GM23338 (cell line): ENCODE data around the gene GALNT6. TPM values are rescaled to one million over a fixed set of nuclear protein-coding genes. Genes with fewer than 3 reads are reported as not detected.

Experiments
- ATAC-seq: fragments of 200-7000 bp; cut with Tn5 transposase; 3 replicates; pipeline ENCODE4 v1.9.1; 2020
- DNase-seq: peaks from one replicate; pipeline ENCODE4 v3.0.0-alpha.2; 2015; ENCODE audit warnings: low spot score
- H2AFZ ChIP-seq: fragments of 200-600 bp; sonication (generic); 2 replicates; pipeline ENCODE4 v1.8.0; 2016; ENCODE audit warnings: antibody characterized with exemption, mild to moderate bottlenecking, moderate library complexity
- H3F3A ChIP-seq: fragments of 200-600 bp; sonication (generic); replicated peaks from 2 replicates; pipeline ENCODE4 v1.8.0; 2017; ENCODE audit warnings: antibody characterized with exemption, mixed run types, low read depth
- H3K27ac ChIP-seq: fragments of 200-600 bp; sonication (generic); 2 replicates; pipeline ENCODE4 v1.6.1; 2016; ENCODE audit warnings: low read depth
- H3K27me3 ChIP-seq: fragments of 200-600 bp; sonication (generic); 2 replicates; pipeline ENCODE4 v1.8.0; 2016; ENCODE audit warnings: mild to moderate bottlenecking, mixed run types, moderate library complexity; ENCODE audit not compliant: insufficient read depth
- H3K36me3 ChIP-seq: fragments of 200-600 bp; sonication (generic); 2 replicates; pipeline ENCODE4 v1.8.0; 2016; ENCODE audit warnings: mild to moderate bottlenecking; ENCODE audit not compliant: insufficient read depth
- H3K4me1 ChIP-seq: fragments of 200-600 bp; sonication (generic); 2 replicates; pipeline ENCODE4 v1.8.0; 2016; ENCODE audit warnings: mild to moderate bottlenecking, moderate library complexity; ENCODE audit not compliant: insufficient read depth
- H3K4me2 ChIP-seq: fragments of 200-600 bp; sonication (generic); 2 replicates; pipeline ENCODE4 v1.7.1; 2017; ENCODE audit warnings: mixed run types
- H3K4me3 ChIP-seq: fragments of 200-600 bp; sonication (generic); 2 replicates; pipeline ENCODE4 v1.6.1; 2016; ENCODE audit warnings: mixed run types
- H3K79me2 ChIP-seq: fragments of 200-600 bp; sonication (generic); replicated peaks from 2 replicates; pipeline ENCODE4 v1.8.0; 2017; ENCODE audit warnings: mild to moderate bottlenecking; ENCODE audit not compliant: insufficient read depth
- H3K9me2 ChIP-seq: fragments of 200-600 bp; sonication (generic); 2 replicates; pipeline ENCODE4 v1.8.0; 2017; ENCODE audit not compliant: insufficient read depth
- H4K20me1 ChIP-seq: fragments of 200-600 bp; sonication (generic); replicated peaks from 2 replicates; pipeline ENCODE4 v1.8.0; 2017; ENCODE audit warnings: mild to moderate bottlenecking; ENCODE audit not compliant: insufficient read depth
- H3K27ac Mint-ChIP-seq: 2 replicates; pipeline ENCODE4 v1.8.0; 2020; ENCODE audit warnings: inconsistent platforms, mild to moderate bottlenecking, moderate library complexity, mixed read lengths
- H3K27me3 Mint-ChIP-seq: 3 replicates; pipeline ENCODE4 v1.8.0; 2022; ENCODE audit warnings: low read depth, mild to moderate bottlenecking, moderate library complexity, mixed read lengths, inconsistent platforms; ENCODE audit not compliant: insufficient read depth, poor library complexity
- H3K36me3 Mint-ChIP-seq: 3 replicates; pipeline ENCODE4 v1.8.0; 2021; ENCODE audit warnings: low read depth, mild to moderate bottlenecking, inconsistent platforms, moderate library complexity, mixed read lengths
- H3K4me1 Mint-ChIP-seq: 3 replicates; pipeline ENCODE4 v1.8.0; 2020; ENCODE audit warnings: mild to moderate bottlenecking, inconsistent platforms, mixed read lengths
- H3K4me3 Mint-ChIP-seq: 3 replicates; pipeline ENCODE4 v1.8.0; 2021; ENCODE audit warnings: moderate library complexity, mild to moderate bottlenecking, inconsistent platforms, mixed read lengths
- H3K9me3 Mint-ChIP-seq: 3 replicates; pipeline ENCODE4 v1.8.0; 2020; ENCODE audit warnings: moderate library complexity, mild to moderate bottlenecking, inconsistent platforms, mixed read lengths
- CREB1 ChIP-seq: fragments of 250-450 bp; sonication (Bioruptor Pico); IDR thresholded peaks from 2 replicates; pipeline ENCODE4 v1.5.0; 2020; ENCODE audit warnings: low read depth, mild to moderate bottlenecking, moderate library complexity
- CTCF ChIP-seq, 2 experiments: fragments of 200-600 bp in 1 of 2; sonication (generic) in 1 of 2; conservative IDR thresholded peaks; 2 replicates each; pipeline versions ENCODE4 v1.5.1 to v1.6.1; 2016 to 2017; ENCODE audit warnings: antibody characterized with exemption in 2 of 2, low read depth in 2 of 2, mild to moderate bottlenecking in 2 of 2, moderate library complexity in 1 of 2
- ETS1 ChIP-seq: IDR thresholded peaks from 2 replicates; pipeline ENCODE4 v1.6.1; 2016; ENCODE audit warnings: antibody characterized with exemption
- EZH2 ChIP-seq: fragments of 200-600 bp; sonication (generic); IDR thresholded peaks from one replicate; pipeline ENCODE4 v1.8.0; 2017; ENCODE audit warnings: antibody characterized with exemption, mild to moderate bottlenecking, low read depth; ENCODE audit not compliant: unreplicated experiment
- EZH2phosphoT487 ChIP-seq: fragments of 200-600 bp; sonication (generic); IDR thresholded peaks from one replicate; pipeline ENCODE4 v1.8.1; 2018; ENCODE audit warnings: antibody characterized with exemption; ENCODE audit not compliant: unreplicated experiment
- JUNB ChIP-seq: IDR thresholded peaks from one replicate; pipeline ENCODE4 v1.6.1; 2016; ENCODE audit warnings: antibody characterized with exemption; ENCODE audit not compliant: unreplicated experiment
- NANOG ChIP-seq: IDR thresholded peaks from 2 replicates; pipeline ENCODE4 v1.6.1; 2016; ENCODE audit warnings: antibody characterized with exemption, borderline replicate concordance
- POLR2AphosphoS5 ChIP-seq: IDR thresholded peaks from 2 replicates; pipeline ENCODE4 v1.6.1; 2016; ENCODE audit warnings: antibody characterized with exemption, low read depth
- REST ChIP-seq: IDR thresholded peaks from one replicate; pipeline ENCODE4 v1.6.1; 2018; ENCODE audit warnings: antibody characterized with exemption; ENCODE audit not compliant: unreplicated experiment
- STAT1 ChIP-seq: IDR thresholded peaks from one replicate; pipeline ENCODE4 v1.6.1; 2016; ENCODE audit warnings: antibody characterized with exemption; ENCODE audit not compliant: unreplicated experiment
- ZNF114 ChIP-seq: fragments of 250-450 bp; sonication (Bioruptor Pico); IDR thresholded peaks from 2 replicates; pipeline ENCODE4 v1.5.0; 2020; ENCODE audit warnings: mild to moderate bottlenecking, moderate library complexity
- ZNF331 ChIP-seq: fragments of 250-450 bp; sonication (Bioruptor Pico); IDR thresholded peaks from 2 replicates; pipeline ENCODE4 v1.5.0; 2020; ENCODE audit warnings: low read depth, mild to moderate bottlenecking, moderate library complexity
- ZNF462 ChIP-seq: fragments of 250-450 bp; sonication (Bioruptor Pico); IDR thresholded peaks from 2 replicates; pipeline ENCODE4 v1.5.0; 2020; ENCODE audit warnings: mild to moderate bottlenecking, moderate library complexity
- polyA plus RNA-seq: library from polyadenylated mRNA; unstranded; fragments of >200 nt; fragmentation: Nextera tagmentation; extraction: Ambion mirVana; gene quantifications from 2 replicates; pipeline ENCODE4 v1.2.1, GENCODE V29; 2016
- total RNA-seq: library from RNA; depleted of rRNA; stranded (reverse); fragments of >200 nt; shearing (Covaris generic); gene quantifications from 2 replicates; pipeline ENCODE4 v1.2.3, GENCODE V29; 2014

Gene GALNT6
- total and polyA plus RNA-seq, 2 experiments from 2014 or later, result 8.1 to 18.6 TPM

- H2AFZ ChIP-seq, result no peak overlapping the region
- peaks cover 29% of the 10 kb centered on the region for H3K79me2 ChIP-seq
- no peak for DNase-seq
- no peaks in the 10 kb centered on the region for H3K36me3 ChIP-seq
- no peaks in the 10 kb centered on the region for H3F3A ChIP-seq
- H3K4me2 ChIP-seq, result no peak overlapping the region
- no peaks in the 10 kb centered on the region for H4K20me1 ChIP-seq
- Mint-ChIP-seq H3K9me3 (no peaks in the 10 kb centered on the region), H3K27me3 (peaks cover 2% of the 10 kb centered on the region), H3K36me3 (no peaks in the 10 kb centered on the region), H3K27ac (no peak overlapping the region), H3K4me3 (no peak overlapping the region), H3K4me1 (peaks cover 6% of the 10 kb centered on the region)
- no peaks in the 10 kb centered on the region for H3K9me2 ChIP-seq
- no peaks in the 10 kb centered on the region for H3K27me3 ChIP-seq
- TF ChIP-seq EZH2 (no peak), ZNF331 (CRISPR knock-in tag) (no peak), CTCF (conservative IDR thresholded peaks at IDR 0.05; ENCODE audit: low read depth in 2 of 2) (no peak), REST (no peak), STAT1 (no peak), ZNF114 (CRISPR knock-in tag) (no peak), POLR2AphosphoS5 (no peak), CREB1 (CRISPR knock-in tag) (no peak), ZNF462 (no peak), ETS1 (no peak), JUNB (no peak), NANOG (no peak), EZH2phosphoT487 (no peak)
- no peak for ATAC-seq
- no peak overlapping the region for H3K27ac ChIP-seq
- H3K4me1 ChIP-seq, result peaks cover 15% of the 10 kb centered on the region
- no peak overlapping the region for H3K4me3 ChIP-seq
These were observed 48.1 kb upstream of the GALNT6 start for GRCh38 chr12:51439330-51439729.
